H9 (cell line): ENCODE measurements around the gene PJVK. TPM values are rescaled to one million over a fixed set of nuclear protein-coding genes. Genes with fewer than 3 reads are reported as not detected.
"Not testable (repeated sequence)": the region's sequence is repeated elsewhere in the genome, so short reads cannot be mapped to it uniquely, and the experiment has no call there.

Experiments used
- DNase-seq: peaks from one replicate; pipeline ENCODE4 v3.0.0-alpha.2; 2017
- H2AFZ ChIP-seq: one replicate; pipeline ENCODE4 v1.6.1; 2013; ENCODE audit warnings: mild to moderate bottlenecking, low read length, control low read depth, moderate library complexity
- H2AK5ac ChIP-seq: 2 replicates; pipeline ENCODE4 v1.6.1; 2013; ENCODE audit warnings: low read length, control low read depth, mixed read lengths; ENCODE audit not compliant: insufficient read length
- H2BK120ac ChIP-seq: one replicate; pipeline ENCODE4 v1.6.1; 2013; ENCODE audit warnings: low read depth, mild to moderate bottlenecking, low read length, control low read depth, inconsistent platforms; ENCODE audit not compliant: poor library complexity, severe bottlenecking
- H2BK12ac ChIP-seq: 2 replicates; pipeline ENCODE4 v1.6.1; 2013; ENCODE audit warnings: low read length, control low read depth, mixed read lengths, low read depth; ENCODE audit not compliant: insufficient read length
- H2BK15ac ChIP-seq: 2 replicates; pipeline ENCODE4 v1.6.1; 2013; ENCODE audit warnings: low read depth, low read length, control low read depth
- H2BK20ac ChIP-seq: one replicate; pipeline ENCODE4 v1.6.1; 2013; ENCODE audit warnings: low read depth, mild to moderate bottlenecking, low read length, control low read depth, inconsistent platforms; ENCODE audit not compliant: poor library complexity, severe bottlenecking
- H2BK5ac ChIP-seq: 2 replicates; pipeline ENCODE4 v1.6.1; 2013; ENCODE audit warnings: low read length, control low read depth, mixed read lengths; ENCODE audit not compliant: insufficient read length
- H3K14ac ChIP-seq: 2 replicates; pipeline ENCODE4 v1.6.1; 2013; ENCODE audit warnings: low read length, control low read depth; ENCODE audit not compliant: insufficient read depth
- H3K18ac ChIP-seq: 2 replicates; pipeline ENCODE4 v1.6.1; 2013; ENCODE audit warnings: low read depth, mild to moderate bottlenecking, mixed read lengths, low read length, control low read depth; ENCODE audit not compliant: insufficient read length
- H3K23ac ChIP-seq: 2 replicates; pipeline ENCODE4 v1.6.1; 2013; ENCODE audit warnings: low read length, control low read depth, mixed read lengths, low read depth; ENCODE audit not compliant: insufficient read length
- H3K23me2 ChIP-seq: 2 replicates; pipeline ENCODE4 v1.6.1; 2013; ENCODE audit warnings: low read depth, mild to moderate bottlenecking, mixed read lengths, low read length, control low read depth; ENCODE audit not compliant: insufficient read length, poor library complexity, severe bottlenecking
- H3K27ac ChIP-seq: 2 replicates; pipeline ENCODE4 v1.5.1; 2013; ENCODE audit warnings: low read length, control low read depth, mixed read lengths, low read depth; ENCODE audit not compliant: insufficient read length
- H3K27me3 ChIP-seq: 2 replicates; pipeline ENCODE4 v1.6.1; 2013; ENCODE audit warnings: low read length, control low read depth, inconsistent platforms; ENCODE audit not compliant: insufficient read depth
- H3K4ac ChIP-seq: 2 replicates; pipeline ENCODE4 v1.6.1; 2013; ENCODE audit warnings: low read depth, mild to moderate bottlenecking, control low read depth, inconsistent platforms, low read length, moderate library complexity
- H3K4me1 ChIP-seq: 2 replicates; pipeline ENCODE4 v1.6.1; 2013; ENCODE audit warnings: low read length, control low read depth, inconsistent platforms; ENCODE audit not compliant: insufficient read depth
- H3K4me2 ChIP-seq: 2 replicates; pipeline ENCODE4 v1.6.1; 2013; ENCODE audit warnings: low read length, control low read depth, mixed read lengths; ENCODE audit not compliant: insufficient read length, insufficient read depth
- H3K56ac ChIP-seq: 2 replicates; pipeline ENCODE4 v1.6.1; 2013; ENCODE audit warnings: low read depth, mild to moderate bottlenecking, mixed read lengths, low read length, control low read depth; ENCODE audit not compliant: insufficient read length
- H3K79me1 ChIP-seq: 2 replicates; pipeline ENCODE4 v1.6.1; 2013; ENCODE audit warnings: low read depth, mild to moderate bottlenecking, moderate library complexity, low read length, control low read depth, inconsistent platforms; ENCODE audit not compliant: insufficient read depth, poor library complexity, severe bottlenecking
- H3K79me2 ChIP-seq: 2 replicates; pipeline ENCODE4 v1.6.1; 2013; ENCODE audit warnings: low read length, control low read depth, inconsistent platforms; ENCODE audit not compliant: insufficient read depth
- H3K9ac ChIP-seq: 2 replicates; pipeline ENCODE4 v1.6.1; 2013; ENCODE audit warnings: low read length, control low read depth, mixed read lengths; ENCODE audit not compliant: insufficient read length; ENCODE audit errors: extremely low read depth
- H3K9me3 ChIP-seq: one replicate; pipeline ENCODE4 v1.6.1; 2013; ENCODE audit warnings: low read depth, low read length, inconsistent platforms; ENCODE audit not compliant: control insufficient read depth
- H3T11ph ChIP-seq: one replicate; pipeline ENCODE4 v1.6.1; 2013; ENCODE audit warnings: mild to moderate bottlenecking, low read length, control low read depth, inconsistent platforms
- H4K20me1 ChIP-seq: one replicate; pipeline ENCODE4 v1.6.1; 2013; ENCODE audit not compliant: control insufficient read depth, insufficient read length, insufficient read depth
- H4K5ac ChIP-seq: 2 replicates; pipeline ENCODE4 v1.6.1; 2013; ENCODE audit warnings: low read depth, mild to moderate bottlenecking, mixed read lengths, low read length, control low read depth; ENCODE audit not compliant: insufficient read length
- H4K8ac ChIP-seq: replicated peaks from 2 replicates; pipeline ENCODE4 v1.6.1; 2013; ENCODE audit warnings: low read length, control low read depth, mixed read lengths, low read depth; ENCODE audit not compliant: insufficient read length
- H4K91ac ChIP-seq: 2 replicates; pipeline ENCODE4 v1.6.1; 2013; ENCODE audit warnings: low read depth, mild to moderate bottlenecking, moderate library complexity, mixed read lengths, low read length, control low read depth; ENCODE audit not compliant: insufficient read length
- H3K27ac Mint-ChIP-seq, 3 experiments: 2 replicates in 2 of 3; 3 replicates in 1 of 3; pipeline ENCODE4 v1.8.0; 2020 to 2021; ENCODE audit warnings: mixed read lengths in 3 of 3, mild to moderate bottlenecking in 1 of 3, moderate library complexity in 1 of 3
- H3K27me3 Mint-ChIP-seq: 2 replicates; pipeline ENCODE4 v1.8.0; 2021; ENCODE audit warnings: low read depth, mild to moderate bottlenecking, moderate library complexity, mixed read lengths
- H3K36me3 Mint-ChIP-seq, 3 experiments: 2 replicates in 2 of 3; 3 replicates in 1 of 3; pipeline ENCODE4 v1.8.0; 2020 to 2021; ENCODE audit warnings: low read depth in 3 of 3, mixed read lengths in 3 of 3; ENCODE audit not compliant: insufficient read depth in 1 of 3
- H3K4me1 Mint-ChIP-seq, 2 experiments: 2 replicates each; pipeline ENCODE4 v1.8.0; 2020; ENCODE audit warnings: mixed read lengths in 2 of 2
- H3K4me3 Mint-ChIP-seq, 2 experiments: 2 replicates in 1 of 2; 3 replicates in 1 of 2; pipeline ENCODE4 v1.8.0; 2020 to 2021; ENCODE audit warnings: mild to moderate bottlenecking in 2 of 2, mixed read lengths in 2 of 2, moderate library complexity in 1 of 2
- H3K9me3 Mint-ChIP-seq, 2 experiments: 2 replicates in 1 of 2; 3 replicates in 1 of 2; pipeline ENCODE4 v1.8.0; 2020; ENCODE audit warnings: mild to moderate bottlenecking in 2 of 2, mixed read lengths in 2 of 2, moderate library complexity in 1 of 2
- CTCF ChIP-seq: fragments of 200-600 bp; sonication (generic); conservative IDR thresholded peaks from 3 replicates; pipeline ENCODE4 v1.8.0; 2021; ENCODE audit warnings: antibody characterized with exemption, mild to moderate bottlenecking
- WGBS: extraction: QIAGEN DNeasy Blood & Tissue Kit; methylation state at CpG from one replicate; pipeline ENCODE4 v1.1.7; 2013; ENCODE audit warnings: missing lambda C conversion rate, low lambda C conversion rate, mixed read lengths; ENCODE audit not compliant: insufficient read length; ENCODE audit errors: extremely low coverage; 5-methylcytosine and 5-hydroxymethylcytosine counted together
- total RNA-seq: library from RNA; stranded (reverse); gene quantifications from 2 replicates; pipeline ENCODE4 v1.2.1, GENCODE V29; 2021

PJVK gene
- total RNA-seq, 1 experiment from 2014 or later: 4.7 TPM

GRCh38 chr2:178422097-178422496 lies 29.1 kb upstream of the PJVK start:
- no peak for TF ChIP-seq CTCF
- Histone ChIP-seq H4K5ac (no peak overlapping the region), H3K27me3 (no peaks in the 10 kb centered on the region), H4K20me1 (no peaks in the 10 kb centered on the region), H4K8ac (no peak overlapping the region), H4K91ac (no peak overlapping the region), H3K23ac (no peak overlapping the region), H3K4me1 (no peaks in the 10 kb centered on the region), H3K18ac (no peak overlapping the region), H2BK15ac (no peak overlapping the region), H2BK120ac (no peak overlapping the region), H2AK5ac (no peak overlapping the region), H3K79me1 (no peaks in the 10 kb centered on the region), H3K56ac (no peak overlapping the region), H3K27ac (no peak overlapping the region), H3K79me2 (no peaks in the 10 kb centered on the region), H3K4me2 (no peak overlapping the region), H3K9ac (no peak overlapping the region), H2BK5ac (no peak overlapping the region), H2AFZ (no peak overlapping the region), H3K14ac (no peak overlapping the region), H3K23me2 (no peaks in the 10 kb centered on the region), H2BK12ac (no peak overlapping the region), H3K4ac (no peak overlapping the region), H2BK20ac (no peak overlapping the region), H3K9me3 (no peaks in the 10 kb centered on the region), H3T11ph (no peak overlapping the region)
- Mint-ChIP-seq H3K4me3 (no peak overlapping the region), H3K27ac (no peak overlapping the region), H3K4me1 (no peaks in the 10 kb centered on the region), H3K27me3 (no peaks in the 10 kb centered on the region), H3K9me3 (peaks cover 2 to 7% of the 10 kb centered on the region in 2 experiments; a peak in 3 of 5 replicates), H3K36me3 (peaks cover 6 to 28% (median 9%) of the 10 kb centered on the region in 3 experiments; a peak in 6 of 7 replicates)
- no peak for DNase-seq
- WGBS: no CpG with 5 or more reads among the region's 3 CpGs

- not testable (repeated sequence) for H3K14ac ChIP-seq, H3K9me3 ChIP-seq, H2BK12ac ChIP-seq, H3K23me2 ChIP-seq, H2BK120ac ChIP-seq, H4K20me1 ChIP-seq, H3K27ac Mint-ChIP-seq, H2BK20ac ChIP-seq, H3T11ph ChIP-seq, H3K4ac ChIP-seq, H4K8ac ChIP-seq, H3K27me3 ChIP-seq, H3K27me3 Mint-ChIP-seq, DNase-seq, H3K9ac ChIP-seq, H4K5ac ChIP-seq, H3K4me1 ChIP-seq, H3K79me2 ChIP-seq, H3K4me2 ChIP-seq, H2AFZ ChIP-seq, H3K4me3 Mint-ChIP-seq, H2BK5ac ChIP-seq, H3K18ac ChIP-seq, H3K4me1 Mint-ChIP-seq, H3K9me3 Mint-ChIP-seq, H4K91ac ChIP-seq, H2AK5ac ChIP-seq, H3K79me1 ChIP-seq, H2BK15ac ChIP-seq, H3K23ac ChIP-seq, H3K56ac ChIP-seq, H3K27ac ChIP-seq
- H3K36me3 Mint-ChIP-seq: peaks cover 9 to 30% (median 16%) of the 10 kb centered on the region in 3 experiments; a peak in 6 of 7 replicates
- WGBS: no CpG with 5 or more reads among the region's 5 CpGs
Observed at GRCh38 chr2:178423746-178424145, 27.4 kb upstream of the PJVK start.
